Gastroesophageal sphincter (tissue), 4 donors: Measurements from ENCODE around the gene KIAA2012. TPM values are rescaled to one million over a fixed set of nuclear protein-coding genes. Genes with fewer than 3 reads are reported as not detected.
A peak's percentile ranks its signal among the peaks of the same experiment; 100 is the strongest.

Experiments used
- ATAC-seq: fragments of 150-250 bp; one replicate; pipeline ENCODE4 v1.9.1; 2016; ENCODE audit warnings: mild to moderate bottlenecking, moderate library complexity
- H3K27ac ChIP-seq, 4 donors: fragments of 200-600 bp; sonication (generic) in 3 of 4; 1 replicate in 3 of 4; 2 replicates in 1 of 4; pipeline ENCODE4 v1.5.1; 2016 to 2019
- H3K27me3 ChIP-seq: fragments of 200-600 bp; sonication (generic); one replicate; pipeline ENCODE4 v1.5.1; 2019
- H3K36me3 ChIP-seq, 2 donors: fragments of 200-600 bp; sonication (generic); one replicate each; pipeline ENCODE4 v1.5.1; 2019; ENCODE audit warnings: control low read depth in 1 of 2
- H3K4me1 ChIP-seq, 3 donors: fragments of 200-600 bp; sonication (generic); 1 replicate in 2 of 3; 2 replicates in 1 of 3; pipeline ENCODE4 v1.5.1; 2016 to 2019; ENCODE audit warnings: control low read depth in 2 of 3
- H3K4me3 ChIP-seq, 2 donors: fragments of 200-600 bp; sonication (generic); one replicate each; pipeline ENCODE4 v1.5.1; 2019; ENCODE audit warnings: mild to moderate bottlenecking in 1 of 2, moderate library complexity in 1 of 2
- H3K9me3 ChIP-seq, 3 donors: fragments of 200-600 bp; sonication (generic); one replicate each; pipeline ENCODE4 v1.5.1; 2017 to 2019; ENCODE audit warnings: control low read depth in 2 of 3
- CTCF ChIP-seq, 4 experiments: fragments of 200-600 bp in 2 of 4; fragments of 450-650 bp in 2 of 4; sonication (generic) in 1 of 4; IDR thresholded peaks; one replicate each; pipeline ENCODE4 v1.5.1; 2017 to 2019; ENCODE audit warnings: antibody characterized with exemption in 4 of 4, mild to moderate bottlenecking in 2 of 4, moderate library complexity in 2 of 4
- EP300 ChIP-seq: sonication (generic); formaldehyde crosslinking; IDR thresholded peaks from one replicate; pipeline ENCODE4 v1.6.1; 2017; ENCODE audit warnings: antibody characterized with exemption, mild to moderate bottlenecking
- POLR2A ChIP-seq, 2 donors: fragments of 450-650 bp; IDR thresholded peaks; one replicate each; pipeline ENCODE4 v1.6.1; 2017; ENCODE audit warnings: antibody characterized with exemption in 2 of 2, mild to moderate bottlenecking in 2 of 2, moderate library complexity in 1 of 2
- POLR2AphosphoS5 ChIP-seq: sonication (generic); formaldehyde crosslinking; IDR thresholded peaks from one replicate; pipeline ENCODE4 v1.6.1; 2017; ENCODE audit warnings: antibody characterized with exemption
- WGBS, 2 donors: methylation state at CpG; one replicate each; pipeline ENCODE4 v1.1.5; 2018; ENCODE audit warnings: low coverage in 1 of 2; 5-methylcytosine and 5-hydroxymethylcytosine counted together
- total RNA-seq, 4 donors: library from RNA; depleted of rRNA; stranded (reverse); fragments of >200 nt; gene quantifications; one replicate each; pipeline ENCODE4 v1.1.0, GENCODE V29; 2016

Gene KIAA2012
- total RNA-seq, 4 donors from 2014 or later: not detected

- 36 to 45% methylated on average over 4 of the region's 4 CpGs for WGBS, 2 donors
- H3K4me1 ChIP-seq: peaks cover 0 to 41% (median 10%) of the 10 kb centered on the region in 3 donors
- TF ChIP-seq EP300 (no peak), POLR2AphosphoS5 (no peak), POLR2A (IDR thresholded peaks at IDR 0.05) (no peak), CTCF (IDR thresholded peaks at IDR 0.05) (no peak)
- H3K4me3 ChIP-seq: peak overlapping the region in 1 of 2 donors; percentile 74
- peak overlapping the region; percentile 95 to 99 (median 98) for H3K27ac ChIP-seq
- H3K36me3 ChIP-seq: no peaks in the 10 kb centered on the region
- no peak for ATAC-seq
- no peaks in the 10 kb centered on the region for H3K9me3 ChIP-seq
- H3K27me3 ChIP-seq: no peaks in the 10 kb centered on the region
Measured at GRCh38 chr2:202031246-202031951, 41.7 kb upstream of the KIAA2012 start.

- TF ChIP-seq POLR2AphosphoS5 (no peak), POLR2A (IDR thresholded peaks at IDR 0.05) (no peak), EP300 (no peak)
- Histone ChIP-seq H3K4me1 (peaks cover 0 to 47% (median 10%) of the 10 kb centered on the region in 3 donors), H3K36me3 (no peaks in the 10 kb centered on the region), H3K9me3 (no peaks in the 10 kb centered on the region), H3K4me3 (peak overlapping the region; percentile 62 to 74), H3K27me3 (no peaks in the 10 kb centered on the region), H3K27ac (peak overlapping the region; percentile 95 to 99 (median 98))
- peak; percentile 30 for ATAC-seq
- 2% methylated on average over 10 of the region's 42 CpGs; no CpG with 5 or more reads in 1 of the 2 donors for WGBS, 2 donors
Measured at GRCh38 chr2:202032846-202033316, 40.2 kb upstream of the KIAA2012 start.

- peak; percentile 91 for ATAC-seq
- WGBS, 2 donors: no CpG with 5 or more reads among the region's 109 CpGs
- H3K4me1 ChIP-seq: peaks cover 0 to 54% (median 10%) of the 10 kb centered on the region in 3 donors
Measured at GRCh38 chr2:202033317-202034248, 39.5 kb upstream of the KIAA2012 start, which contains the start of gene FZD7. TSS of gene FZD7 (plus strand) at chr2:202033855. CDS start at chr2:202034648, 793 bp downstream.

GRCh38 chr2:202034249-202035088 lies 38.6 kb upstream of the KIAA2012 start:
- H3K4me3 ChIP-seq: peak overlapping the region; percentile 53 to 74
- no peak for ATAC-seq

More at GRCh38 chr2:202033317-202034248, 39.5 kb upstream of the KIAA2012 start, which contains the start of gene FZD7:
- Histone ChIP-seq H3K36me3 (no peaks in the 10 kb centered on the region), H3K27me3 (no peaks in the 10 kb centered on the region), H3K9me3 (no peaks in the 10 kb centered on the region), H3K27ac (peak within 1 kb of the TSS; percentile 95 to 99 (median 98)), H3K4me3 (peak within 1 kb of the TSS; percentile 62 to 74)
- peak in 2 of 4 experiments; percentile 23 to 24 for TF ChIP-seq CTCF (IDR thresholded peaks at IDR 0.05)
- peak; percentile 52 for TF ChIP-seq POLR2AphosphoS5
- peak; percentile 88 to 96 for TF ChIP-seq POLR2A (IDR thresholded peaks at IDR 0.05)
- TF ChIP-seq EP300: no peak

More at GRCh38 chr2:202034249-202035088, 38.6 kb upstream of the KIAA2012 start:
- H3K27me3 ChIP-seq: no peaks in the 10 kb centered on the region
- no peaks in the 10 kb centered on the region for H3K36me3 ChIP-seq
- no peaks in the 10 kb centered on the region for H3K9me3 ChIP-seq
- TF ChIP-seq CTCF (IDR thresholded peaks at IDR 0.05) (no peak), POLR2A (IDR thresholded peaks at IDR 0.05) (no peak), EP300 (no peak), POLR2AphosphoS5 (no peak)
- H3K4me1 ChIP-seq: peaks cover 0 to 63% (median 10%) of the 10 kb centered on the region in 3 donors
- peak overlapping the region; percentile 69 to 99 (median 98) for H3K27ac ChIP-seq
- no CpG with 5 or more reads among the region's 105 CpGs for WGBS, 2 donors
